ENCODE results near the gene MUS81. TPM values are rescaled to one million over a fixed set of nuclear protein-coding genes. Genes with fewer than 3 reads are reported as not detected.

Gene MUS81
- total and polyA plus RNA-seq, 2 of the 13 experiments (the other 11 are each of a cell fraction or from before 2014, with no cell fraction given): 25.6 to 30.2 TPM

GRCh38 chr11:65888163-65888814 is 28.1 kb downstream of the MUS81 start, which contains the start of gene FIBP (continued):
- TF ChIP-seq MYPOP (CRISPR knock-in tag; IDR thresholded peaks at IDR 0.05) (no peak), CAMTA2 (CRISPR knock-in tag; IDR thresholded peaks at IDR 0.05; ENCODE audit: borderline replicate concordance) (no peak), CERS6 (CRISPR knock-in tag; IDR thresholded peaks at IDR 0.05) (no peak), ZNF260 (CRISPR knock-in tag; IDR thresholded peaks at IDR 0.05; ENCODE audit: borderline replicate concordance, low read depth) (no peak), CENPBD1 (CRISPR knock-in tag; IDR thresholded peaks at IDR 0.05; ENCODE audit: borderline replicate concordance, low read depth) (no peak), ZBTB25 (CRISPR knock-in tag; IDR thresholded peaks at IDR 0.05) (peak; percentile 90), ZNF383 (CRISPR knock-in tag; IDR thresholded peaks at IDR 0.05; ENCODE audit: borderline replicate concordance) (no peak), AHR (CRISPR knock-in tag; IDR thresholded peaks at IDR 0.05) (no peak), ZNF180 (CRISPR knock-in tag; IDR thresholded peaks at IDR 0.05; ENCODE audit: borderline replicate concordance, low read depth) (no peak), ZNF784 (CRISPR knock-in tag; IDR thresholded peaks at IDR 0.05; ENCODE audit: borderline replicate concordance) (no peak), DZIP1 (CRISPR knock-in tag; IDR thresholded peaks at IDR 0.05) (no peak), ARID3A (IDR thresholded peaks at IDR 0.05; ENCODE audit: low read depth, low read length) (peak; percentile 37; the same call in 1 of the 2 replicates), NCOR1 (IDR thresholded peaks at IDR 0.05; ENCODE audit: borderline replicate concordance, low read length) (no peak)

Data from HepG2 (cell line).